Measurements from ENCODE around the gene PIP5K1B. TPM values are rescaled to one million over a fixed set of nuclear protein-coding genes. Genes with fewer than 3 reads are reported as not detected.

The PIP5K1B gene
- total and polyA plus RNA-seq, 2 of the 13 experiments (the other 11 are each of a cell fraction or from before 2014, with no cell fraction given) = 15.8 to 17.5 TPM

DNA sequence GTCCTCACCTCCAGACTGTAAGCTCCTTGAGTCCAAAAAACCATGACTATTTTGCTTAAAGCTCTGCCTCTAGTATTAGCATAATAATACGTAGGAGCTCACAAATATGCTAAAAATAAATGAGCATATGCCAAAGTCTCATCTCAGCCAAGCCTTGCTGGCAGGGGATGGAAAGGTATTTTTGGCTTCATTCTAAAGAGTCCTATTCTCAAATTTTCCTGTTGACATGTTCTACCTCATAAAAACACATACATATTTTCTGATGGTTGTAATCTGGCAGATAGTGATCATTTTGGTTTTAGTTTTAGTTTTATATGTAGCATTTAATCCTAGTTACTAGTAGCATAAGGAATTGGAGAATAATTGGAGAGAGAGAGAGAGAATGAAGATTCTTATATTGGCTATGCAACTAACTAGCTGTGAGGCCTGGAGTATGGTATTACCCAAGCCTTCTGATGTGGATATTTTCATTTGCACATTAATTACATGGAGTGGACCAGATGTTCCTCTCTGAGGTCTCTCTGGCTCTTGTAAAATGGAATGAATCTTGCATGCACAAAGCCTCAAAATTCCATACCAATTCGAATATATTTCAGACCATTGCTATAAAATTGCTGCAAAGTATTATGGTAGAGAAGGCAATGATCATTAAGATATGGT, 55.8 kb downstream of the PIP5K1B start (continued):
- no peak for TF ChIP-seq SCMH1 (CRISPR knock-in tag; IDR thresholded peaks at IDR 0.05; ENCODE audit: borderline replicate concordance)
- TF ChIP-seq, protein P1, sequence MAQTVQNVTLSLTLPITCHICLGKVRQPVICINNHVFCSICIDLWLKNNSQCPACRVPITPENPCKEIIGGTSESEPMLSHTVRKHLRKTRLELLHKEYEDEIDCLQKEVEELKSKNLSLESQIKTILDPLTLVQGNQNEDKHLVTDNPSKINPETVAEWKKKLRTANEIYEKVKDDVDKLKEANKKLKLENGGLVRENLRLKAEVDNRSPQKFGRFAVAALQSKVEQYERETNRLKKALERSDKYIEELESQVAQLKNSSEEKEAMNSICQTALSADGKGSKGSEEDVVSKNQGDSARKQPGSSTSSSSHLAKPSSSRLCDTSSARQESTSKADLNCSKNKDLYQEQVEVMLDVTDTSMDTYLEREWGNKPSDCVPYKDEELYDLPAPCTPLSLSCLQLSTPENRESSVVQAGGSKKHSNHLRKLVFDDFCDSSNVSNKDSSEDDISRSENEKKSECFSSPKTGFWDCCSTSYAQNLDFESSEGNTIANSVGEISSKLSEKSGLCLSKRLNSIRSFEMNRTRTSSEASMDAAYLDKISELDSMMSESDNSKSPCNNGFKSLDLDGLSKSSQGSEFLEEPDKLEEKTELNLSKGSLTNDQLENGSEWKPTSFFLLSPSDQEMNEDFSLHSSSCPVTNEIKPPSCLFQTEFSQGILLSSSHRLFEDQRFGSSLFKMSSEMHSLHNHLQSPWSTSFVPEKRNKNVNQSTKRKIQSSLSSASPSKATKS (CRISPR knock-in tag; IDR thresholded peaks at IDR 0.05) = no peak
- TF ChIP-seq, protein P2, sequence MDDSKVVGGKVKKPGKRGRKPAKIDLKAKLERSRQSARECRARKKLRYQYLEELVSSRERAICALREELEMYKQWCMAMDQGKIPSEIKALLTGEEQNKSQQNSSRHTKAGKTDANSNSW (CRISPR knock-in tag; IDR thresholded peaks at IDR 0.05; ENCODE audit: borderline replicate concordance) = no peak

DNA sequence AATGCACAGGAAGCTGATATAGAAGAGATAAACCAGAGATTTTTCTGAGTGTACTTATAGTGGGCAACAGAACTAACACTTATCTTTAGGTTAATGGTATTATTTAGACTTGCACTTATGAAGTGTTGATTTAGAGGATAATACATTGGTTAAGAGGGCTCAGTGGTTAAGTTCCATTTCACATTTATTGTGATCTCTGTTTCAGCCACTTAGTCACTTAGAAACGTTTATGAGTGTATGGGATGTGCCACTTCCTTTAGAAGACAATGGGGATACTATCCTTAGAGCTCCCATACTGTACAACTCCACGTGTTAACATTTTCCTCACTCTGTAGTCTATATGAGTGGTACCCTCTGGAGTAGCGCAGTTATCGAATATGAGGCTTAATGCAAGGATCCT, 57.5 kb downstream of the PIP5K1B start:
- no peak for ATAC-seq
- WGBS (ENCODE audit: low lambda C conversion rate) = 90% methylated on average over 4 of the region's 4 CpGs
- Histone ChIP-seq H3K27me3 (ENCODE audit: control insufficient read depth in 1 of 2, insufficient read depth in 2 of 2, low read length in 2 of 2) (no peaks in the 10 kb centered on the region), H2AFZ (ENCODE audit: low read length) (no peak overlapping the region), H3K4me3 (replicated peaks in 1 of 3; ENCODE audit: insufficient read depth in 1 of 3, low read depth in 2 of 3, low read length in 3 of 3) (no peak overlapping the region), H3K27ac (ENCODE audit: extremely low read length, insufficient read depth, low read length) (no peak overlapping the region), H3K4me2 (ENCODE audit: low read depth, low read length) (no peak overlapping the region), H4K20me1 (ENCODE audit: insufficient read depth, low read length) (no peaks in the 10 kb centered on the region), H3K4me1 (ENCODE audit: insufficient read depth, low read length) (peaks cover 22% of the 10 kb centered on the region), H3K36me3 (replicated peaks in 1 of 2; ENCODE audit: control insufficient read depth in 1 of 2, insufficient read depth in 2 of 2, low read length in 2 of 2) (no peaks in the 10 kb centered on the region), H3K9ac (ENCODE audit: insufficient read depth, low read depth, low read length) (no peak overlapping the region), H3K9me3 (ENCODE audit: low read length) (no peaks in the 10 kb centered on the region), H3K79me2 (ENCODE audit: insufficient read depth, low read length) (peaks cover 11% of the 10 kb centered on the region)
- BruUV-seq (replicated peaks) = no TSS peak
- CTCF ChIA-PET (ENCODE audit: low intra/inter-chr PET ratio, low total read pairs) = no interaction called here
- intact Hi-C loops (cut with micrococcal nuclease; ENCODE audit: unreplicated experiment) = no loop called here
- in situ Hi-C loops (cut with HindIII; ENCODE audit: extremely low pct_ligation_motif_present, low pct_unique_long_range_greater_than_20kb) = loop anchor here (10.0 kb wide), 1 partner anchor 62 kb away; no protein-coding TSS in a partner anchor
- no peak for FAIRE-seq
- POLR2A ChIA-PET = interaction anchor here (1.7 kb wide), 1 partner anchor 17 kb away, joined by 5 read pairs; a partner anchor contains a TSS
- DNase-seq (ENCODE audit: low spot score) = no peak
- no peak for TF ChIP-seq JUND (CRISPR knock-in tag; IDR thresholded peaks at IDR 0.05)
- TF ChIP-seq, protein P3, sequence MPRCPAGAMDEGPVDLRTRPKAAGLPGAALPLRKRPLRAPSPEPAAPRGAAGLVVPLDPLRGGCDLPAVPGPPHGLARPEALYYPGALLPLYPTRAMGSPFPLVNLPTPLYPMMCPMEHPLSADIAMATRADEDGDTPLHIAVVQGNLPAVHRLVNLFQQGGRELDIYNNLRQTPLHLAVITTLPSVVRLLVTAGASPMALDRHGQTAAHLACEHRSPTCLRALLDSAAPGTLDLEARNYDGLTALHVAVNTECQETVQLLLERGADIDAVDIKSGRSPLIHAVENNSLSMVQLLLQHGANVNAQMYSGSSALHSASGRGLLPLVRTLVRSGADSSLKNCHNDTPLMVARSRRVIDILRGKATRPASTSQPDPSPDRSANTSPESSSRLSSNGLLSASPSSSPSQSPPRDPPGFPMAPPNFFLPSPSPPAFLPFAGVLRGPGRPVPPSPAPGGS (CRISPR knock-in tag; IDR thresholded peaks at IDR 0.05) = no peak
- TF ChIP-seq, protein P4, sequence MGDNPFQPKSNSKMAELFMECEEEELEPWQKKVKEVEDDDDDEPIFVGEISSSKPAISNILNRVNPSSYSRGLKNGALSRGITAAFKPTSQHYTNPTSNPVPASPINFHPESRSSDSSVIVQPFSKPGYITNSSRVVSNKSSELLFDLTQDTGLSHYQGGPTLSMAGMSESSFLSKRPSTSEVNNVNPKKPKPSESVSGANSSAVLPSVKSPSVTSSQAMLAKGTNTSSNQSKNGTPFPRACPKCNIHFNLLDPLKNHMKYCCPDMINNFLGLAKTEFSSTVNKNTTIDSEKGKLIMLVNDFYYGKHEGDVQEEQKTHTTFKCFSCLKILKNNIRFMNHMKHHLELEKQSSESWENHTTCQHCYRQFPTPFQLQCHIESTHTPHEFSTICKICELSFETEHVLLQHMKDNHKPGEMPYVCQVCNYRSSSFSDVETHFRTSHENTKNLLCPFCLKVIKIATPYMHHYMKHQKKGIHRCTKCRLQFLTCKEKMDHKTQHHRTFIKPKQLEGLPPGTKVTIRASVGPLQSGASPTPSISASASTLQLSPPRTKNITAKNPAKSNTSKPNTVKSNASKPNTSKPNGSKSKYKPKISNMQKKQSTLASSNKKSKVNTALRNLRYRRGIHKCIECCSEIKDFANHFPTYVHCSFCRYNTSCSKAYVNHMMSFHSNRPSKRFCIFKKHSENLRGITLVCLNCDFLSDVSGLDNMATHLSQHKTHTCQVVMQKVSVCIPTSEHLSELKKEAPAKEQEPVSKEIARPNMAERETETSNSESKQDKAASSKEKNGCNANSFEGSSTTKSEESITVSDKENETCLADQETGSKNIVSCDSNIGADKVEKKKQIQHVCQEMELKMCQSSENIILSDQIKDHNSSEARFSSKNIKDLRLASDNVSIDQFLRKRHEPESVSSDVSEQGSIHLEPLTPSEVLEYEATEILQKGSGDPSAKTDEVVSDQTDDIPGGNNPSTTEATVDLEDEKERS (CRISPR knock-in tag; IDR thresholded peaks at IDR 0.05) = no peak
- no peak for TF ChIP-seq FOXA3 (CRISPR knock-in tag; IDR thresholded peaks at IDR 0.05)
- no peak for TF ChIP-seq KLF9 (CRISPR knock-in tag; IDR thresholded peaks at IDR 0.05; ENCODE audit: low read depth)
- TF ChIP-seq RFXANK (CRISPR knock-in tag; IDR thresholded peaks at IDR 0.05) = no peak
- no peak for TF ChIP-seq ZNF550 (CRISPR knock-in tag; IDR thresholded peaks at IDR 0.05; ENCODE audit: borderline replicate concordance)
- no peak for TF ChIP-seq MXD4 (CRISPR knock-in tag; IDR thresholded peaks at IDR 0.05)
- TF ChIP-seq ZNF224 (CRISPR knock-in tag; IDR thresholded peaks at IDR 0.05) = no peak
- TF ChIP-seq, protein P5, sequence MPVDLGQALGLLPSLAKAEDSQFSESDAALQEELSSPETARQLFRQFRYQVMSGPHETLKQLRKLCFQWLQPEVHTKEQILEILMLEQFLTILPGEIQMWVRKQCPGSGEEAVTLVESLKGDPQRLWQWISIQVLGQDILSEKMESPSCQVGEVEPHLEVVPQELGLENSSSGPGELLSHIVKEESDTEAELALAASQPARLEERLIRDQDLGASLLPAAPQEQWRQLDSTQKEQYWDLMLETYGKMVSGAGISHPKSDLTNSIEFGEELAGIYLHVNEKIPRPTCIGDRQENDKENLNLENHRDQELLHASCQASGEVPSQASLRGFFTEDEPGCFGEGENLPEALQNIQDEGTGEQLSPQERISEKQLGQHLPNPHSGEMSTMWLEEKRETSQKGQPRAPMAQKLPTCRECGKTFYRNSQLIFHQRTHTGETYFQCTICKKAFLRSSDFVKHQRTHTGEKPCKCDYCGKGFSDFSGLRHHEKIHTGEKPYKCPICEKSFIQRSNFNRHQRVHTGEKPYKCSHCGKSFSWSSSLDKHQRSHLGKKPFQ (CRISPR knock-in tag; IDR thresholded peaks at IDR 0.05; ENCODE audit: insufficient replicate concordance) = no peak
- TF ChIP-seq ZBTB20 (CRISPR knock-in tag; IDR thresholded peaks at IDR 0.05; ENCODE audit: borderline replicate concordance, low read depth) = no peak
